GM21367 (cell line): ENCODE results near the gene CCDC150.
"Not testable (repeated sequence)": the region's sequence is repeated elsewhere in the genome, so short reads cannot be mapped to it uniquely, and the experiment has no call there.

ENCODE experiments used
- ATAC-seq: cut with Tn5 transposase; IDR thresholded peaks from one replicate; pipeline ENCODE4 v1.9.1; 2021; ENCODE audit not compliant: unreplicated experiment

CCDC150 gene

DNA sequence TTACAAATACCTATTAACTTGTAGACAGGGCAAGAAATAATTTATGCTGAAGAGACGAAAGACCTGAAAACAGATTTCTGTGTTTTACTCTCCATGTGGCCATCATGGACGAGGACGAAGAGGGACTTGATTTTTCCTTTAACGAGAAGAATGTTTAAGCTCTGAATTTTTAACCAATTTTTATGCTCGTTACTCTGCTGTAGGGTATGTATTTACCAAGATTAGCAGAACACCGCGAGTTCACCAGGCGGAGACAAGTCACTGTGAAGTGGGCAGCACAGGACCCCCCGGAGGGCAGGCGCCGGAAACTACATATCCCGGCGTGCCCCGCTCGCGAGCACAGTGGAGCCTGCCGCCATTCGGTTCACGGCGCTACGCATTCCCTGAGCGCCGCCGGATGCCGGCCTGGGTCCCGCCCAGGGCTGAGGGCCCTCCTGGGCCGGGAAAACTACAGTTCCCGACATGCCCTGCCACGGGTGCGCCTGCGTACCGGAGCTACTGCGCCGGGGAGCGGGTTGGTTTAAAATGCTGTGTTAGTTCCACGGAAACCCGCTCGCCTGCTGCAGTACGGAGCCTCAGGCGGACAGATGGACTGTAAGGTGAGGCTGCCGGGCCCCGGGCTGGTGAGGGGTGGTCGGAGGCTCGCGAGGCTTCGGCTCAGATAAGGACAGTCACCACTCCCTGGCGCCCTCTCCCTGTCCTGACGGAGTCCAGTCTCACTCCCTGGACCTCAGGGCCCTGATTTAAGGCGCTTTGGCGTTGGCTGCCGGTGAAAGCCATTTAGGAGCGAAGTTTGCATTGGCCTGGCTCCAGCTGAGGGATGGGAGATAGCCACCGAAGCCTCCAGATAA lies at the start of gene CCDC150:
Gene CCDC150 (plus strand): TSS at position 536 of the 851 bp plus-strand sequence. CDS start 52 bp downstream, at position 588.
- peak; percentile 100 for ATAC-seq

DNA sequence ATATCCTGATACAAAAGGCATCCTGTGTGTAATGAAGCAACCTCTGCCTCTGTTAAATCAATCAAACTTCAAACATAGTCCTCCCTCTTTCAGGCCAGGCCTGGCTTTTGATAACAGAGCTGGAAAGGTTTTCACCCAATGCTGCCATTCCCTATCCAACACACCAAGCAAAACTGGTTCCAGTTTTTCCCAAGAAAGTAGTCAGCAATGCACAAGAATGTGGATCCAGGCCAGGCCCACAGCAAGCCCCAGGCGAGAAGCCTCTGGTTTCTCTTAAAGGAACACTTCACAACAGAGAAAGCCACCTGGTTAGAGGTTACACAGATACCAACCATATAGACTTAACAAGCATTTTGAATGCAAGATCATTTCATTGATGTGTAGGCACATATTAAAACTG lies 49.2 kb upstream of the CCDC150 start:
- no peak for ATAC-seq

DNA sequence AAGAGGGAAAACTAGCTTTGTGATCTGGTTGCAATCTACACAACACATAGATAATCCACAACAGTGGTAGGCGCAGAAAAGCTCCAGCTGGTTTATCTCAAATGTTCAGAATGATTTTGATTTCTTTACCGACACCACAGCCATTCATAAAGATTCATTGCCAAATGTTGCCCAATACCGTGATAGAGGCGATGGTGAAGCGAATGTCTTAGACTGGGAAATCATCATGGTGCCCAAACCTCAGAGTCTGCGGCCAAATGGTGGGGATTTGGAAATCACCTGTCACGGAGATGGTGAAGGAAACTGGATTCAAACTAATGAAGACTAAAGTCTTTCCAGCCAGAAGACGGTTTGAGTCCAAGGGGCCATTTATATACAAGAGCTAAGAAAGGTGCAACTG lies 48.5 kb upstream of the CCDC150 start:
- no peak for ATAC-seq

DNA sequence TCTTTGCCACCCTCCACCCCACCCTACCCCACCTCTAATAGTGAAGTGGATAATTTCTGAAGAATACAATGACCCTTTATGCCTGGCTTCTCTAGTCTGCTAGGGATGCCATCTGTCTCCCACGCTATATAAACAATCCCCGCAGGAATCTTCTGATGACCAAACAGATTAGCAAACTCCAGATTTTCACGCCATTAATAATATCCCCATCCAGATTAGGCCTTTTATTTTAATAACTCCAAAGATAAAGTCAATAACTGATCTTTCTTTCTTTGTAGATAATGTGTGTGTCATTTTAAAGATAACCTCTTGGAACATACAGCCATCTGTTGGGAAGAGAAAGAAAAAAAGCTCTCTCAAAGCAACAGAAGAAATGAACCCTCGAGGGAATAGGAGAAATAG lies 47.9 kb upstream of the CCDC150 start:
- ATAC-seq, result no peak

DNA sequence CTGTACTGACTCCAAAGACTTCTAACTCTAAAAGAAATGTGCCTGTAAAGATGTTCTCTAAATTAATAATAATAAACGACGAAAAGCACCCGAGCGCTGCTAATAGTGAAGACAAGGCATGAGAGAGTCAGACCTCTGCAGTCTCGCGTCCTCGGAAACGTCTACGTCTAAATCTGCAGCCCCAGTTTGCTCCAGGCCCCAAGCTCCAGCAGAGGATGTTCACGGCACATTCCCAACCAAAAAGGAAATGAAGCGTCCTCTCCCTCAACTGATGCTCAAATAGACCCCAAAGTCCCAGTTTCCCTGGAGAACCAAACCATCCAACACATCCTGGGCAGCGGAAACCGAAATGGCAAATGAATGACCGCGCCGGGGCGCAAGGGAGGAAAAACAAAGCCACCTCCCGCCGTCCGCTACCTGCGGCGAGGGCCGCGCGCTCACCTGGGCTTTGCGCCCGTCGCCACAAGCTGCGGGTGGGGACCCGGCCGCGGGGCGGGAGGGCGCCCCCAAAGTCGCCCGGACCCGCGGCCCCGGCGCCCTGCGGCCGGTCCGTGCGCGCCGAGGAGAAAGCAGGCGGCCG lies 47.1 kb upstream of the CCDC150 start:
- peak; percentile 26 for ATAC-seq

DNA sequence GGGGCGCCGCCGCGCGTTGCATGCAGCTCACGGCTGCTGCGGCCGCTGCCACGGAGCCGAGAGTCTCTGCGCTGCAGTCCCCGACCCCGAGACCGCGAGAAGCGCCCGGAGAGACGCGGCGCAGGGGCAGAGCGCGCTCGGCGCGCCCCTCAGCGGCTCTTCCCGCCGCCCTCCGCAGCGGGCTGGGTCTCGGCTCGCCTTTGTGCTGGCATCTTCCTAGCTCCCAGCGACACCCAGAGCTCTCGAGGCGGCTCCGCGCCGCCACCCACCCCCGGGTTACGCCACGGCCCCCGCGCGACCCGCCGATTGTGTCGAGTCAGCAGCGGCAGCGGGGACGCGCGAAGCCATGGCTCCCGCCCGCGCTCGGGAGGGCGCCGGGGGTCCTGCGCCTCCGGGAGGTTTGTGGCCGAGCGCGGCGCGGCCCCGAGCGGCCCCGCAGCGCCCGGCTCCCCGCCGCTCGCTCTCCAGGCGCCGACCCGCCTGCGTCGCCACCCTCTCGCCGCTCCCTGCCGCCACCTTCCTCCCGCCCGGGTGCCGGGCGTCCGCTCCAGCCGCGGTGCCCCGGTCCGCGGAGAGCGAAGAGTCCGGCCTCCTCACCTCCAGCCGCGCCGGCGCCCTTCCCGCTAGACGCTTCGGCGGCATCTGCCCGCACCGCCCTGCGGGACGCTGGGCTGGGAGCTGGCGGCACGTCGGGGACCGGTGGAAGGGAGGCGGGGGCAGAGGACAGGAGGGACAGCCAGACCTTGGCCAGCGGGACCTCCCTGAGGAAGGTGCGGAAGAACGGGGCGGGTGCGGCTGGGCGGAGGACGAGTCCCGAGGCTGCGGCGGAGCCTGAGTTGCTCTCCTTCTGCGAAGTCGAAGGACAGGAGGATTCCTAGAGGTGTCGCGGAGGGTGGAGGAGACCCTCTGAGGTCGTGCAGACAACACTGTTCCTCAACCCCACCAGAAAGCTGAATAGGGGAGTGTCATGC lies 46.3 kb upstream of the CCDC150 start, which contains the start of gene HECW2:
Gene HECW2 (minus strand): TSS at position 644 of the 971 bp plus-strand sequence.
- peak; percentile 58 for ATAC-seq

DNA sequence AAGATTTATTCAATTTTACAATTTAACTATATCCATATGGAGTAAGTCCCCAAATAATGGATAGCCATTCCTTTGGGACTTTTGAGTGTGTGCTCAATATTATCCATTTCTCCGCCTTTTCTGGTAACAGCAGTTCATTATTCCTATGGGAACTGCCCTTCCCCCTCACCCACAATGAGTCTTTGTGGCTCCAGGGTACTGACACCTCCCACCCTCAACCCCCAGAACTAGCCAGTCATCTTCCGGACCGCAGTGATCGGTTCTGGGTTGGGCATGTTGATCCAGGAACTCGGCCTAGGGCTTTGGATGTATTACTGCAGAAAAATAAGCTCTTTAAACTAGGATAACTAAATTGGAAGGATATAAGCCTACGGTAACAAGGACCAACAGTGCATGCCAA lies 45.4 kb upstream of the CCDC150 start:
- no peak for ATAC-seq

DNA sequence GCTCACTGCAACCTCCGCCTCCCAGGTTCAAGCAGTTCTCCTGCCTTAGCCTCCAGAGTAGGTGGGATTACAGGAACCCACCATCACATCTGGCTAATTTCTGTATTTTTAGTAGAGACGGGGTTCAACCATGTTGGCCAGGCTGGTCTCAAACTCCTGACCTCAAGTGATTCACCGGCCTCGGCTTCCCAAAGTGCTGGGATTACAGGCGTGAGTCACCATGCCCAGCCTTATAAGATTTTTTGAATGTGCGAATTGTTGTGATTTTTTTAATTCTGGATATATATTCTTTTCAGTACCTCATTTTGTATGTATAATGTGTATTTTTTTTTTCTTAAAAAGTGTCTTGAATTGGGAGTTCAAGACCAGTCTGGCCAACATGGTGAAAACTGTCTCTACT lies 42.0 kb upstream of the CCDC150 start:
- ATAC-seq, result no peak

DNA sequence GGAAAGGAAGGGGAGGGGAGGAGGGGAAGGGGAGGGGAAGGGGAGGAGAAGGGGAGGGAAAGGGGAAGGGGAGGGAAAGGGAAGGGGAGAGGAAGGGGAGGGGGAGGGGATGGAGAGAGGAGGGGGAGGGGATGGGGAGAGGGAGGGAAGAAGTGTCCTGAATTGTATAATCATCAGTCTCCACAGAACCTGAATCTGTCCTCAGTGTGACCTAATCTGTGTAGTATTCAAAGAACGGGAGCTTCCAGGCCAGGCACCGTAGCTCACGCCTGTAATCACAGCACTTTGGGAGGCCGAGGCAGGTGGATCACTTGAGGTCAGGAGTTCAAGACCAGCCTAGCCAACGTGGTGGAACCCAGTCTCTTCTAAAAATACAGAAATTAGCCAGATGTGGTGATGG lies 41.1 kb upstream of the CCDC150 start:
- no peak for ATAC-seq

DNA sequence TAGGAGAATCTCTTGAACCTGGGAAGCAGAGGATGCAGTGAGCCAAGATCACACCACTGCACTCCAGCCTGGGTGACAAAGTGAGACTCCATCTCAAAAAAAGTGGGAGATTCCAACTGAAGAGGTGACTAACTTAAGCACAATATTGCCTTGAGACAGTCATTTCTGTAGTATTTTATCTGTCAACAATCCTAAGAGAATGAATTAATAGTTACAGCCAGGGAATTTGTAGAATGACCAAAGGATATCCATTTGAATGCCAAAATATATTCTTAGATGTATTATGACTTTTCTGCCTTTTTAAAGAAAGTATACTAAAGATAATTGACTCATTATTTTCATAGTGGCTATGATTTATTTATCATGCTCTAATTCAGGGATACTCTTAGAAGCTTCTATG lies 40.7 kb upstream of the CCDC150 start:
- no peak for ATAC-seq

DNA sequence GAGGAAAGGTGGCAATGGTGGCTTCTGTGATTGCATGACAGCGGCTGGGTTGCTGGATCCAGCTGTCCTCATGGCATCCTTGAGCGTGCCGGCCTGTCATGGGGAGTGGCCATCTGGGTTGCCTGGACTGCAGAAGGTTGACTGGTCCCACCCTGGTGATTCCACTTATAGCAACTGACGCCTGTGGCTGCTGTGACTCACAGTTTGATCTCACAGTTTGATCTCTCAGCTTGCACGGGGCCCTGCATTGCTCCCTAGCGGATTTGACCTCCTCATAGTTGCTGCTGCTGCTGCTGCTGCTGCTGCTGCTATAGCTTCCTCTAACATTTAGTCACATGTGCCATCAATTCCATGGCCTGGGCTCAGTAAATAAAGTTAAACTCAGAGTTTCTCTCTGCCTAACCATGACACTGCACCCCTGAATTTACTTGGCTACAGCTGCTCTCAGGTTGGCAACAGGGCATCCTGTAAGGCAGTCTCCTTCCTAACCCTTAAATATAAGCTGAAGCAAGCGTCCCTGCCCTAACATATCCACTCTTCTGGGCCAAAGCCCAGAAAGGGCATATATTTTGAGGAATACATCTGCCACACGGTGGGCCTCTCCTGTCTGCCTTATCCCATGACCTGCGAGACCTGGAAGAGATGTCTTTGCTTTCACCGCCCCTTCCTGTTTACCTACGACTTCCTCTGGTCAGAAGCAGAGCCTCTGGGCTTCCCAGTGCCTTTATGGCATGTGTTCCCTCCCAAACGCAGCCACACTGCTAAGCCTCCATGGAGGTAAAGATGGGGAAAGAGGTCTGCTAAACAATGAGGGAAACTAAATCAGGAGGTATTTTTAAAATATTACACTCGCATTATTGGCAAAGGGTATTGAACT lies 37.8 kb upstream of the CCDC150 start:
- no peak for ATAC-seq

DNA sequence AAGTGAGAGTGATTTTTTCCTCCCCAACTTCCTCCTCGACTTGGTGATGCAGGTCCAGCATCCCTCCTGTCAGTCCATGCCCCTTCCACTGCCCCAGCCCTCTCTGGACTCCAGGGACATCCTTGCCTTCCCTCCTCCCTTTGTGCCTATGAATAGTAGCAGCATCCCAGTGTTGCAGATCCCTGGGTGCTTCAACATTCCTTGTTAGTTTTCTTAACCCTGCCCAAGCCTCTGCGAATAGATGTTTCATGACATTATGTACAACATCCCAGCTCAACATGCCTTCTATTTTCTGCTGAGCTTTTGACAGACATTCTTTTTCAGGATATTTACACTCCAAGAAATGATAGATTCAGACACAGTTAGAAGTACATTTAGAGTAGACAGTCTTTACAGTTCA lies 35.3 kb upstream of the CCDC150 start:
- ATAC-seq, result no peak

DNA sequence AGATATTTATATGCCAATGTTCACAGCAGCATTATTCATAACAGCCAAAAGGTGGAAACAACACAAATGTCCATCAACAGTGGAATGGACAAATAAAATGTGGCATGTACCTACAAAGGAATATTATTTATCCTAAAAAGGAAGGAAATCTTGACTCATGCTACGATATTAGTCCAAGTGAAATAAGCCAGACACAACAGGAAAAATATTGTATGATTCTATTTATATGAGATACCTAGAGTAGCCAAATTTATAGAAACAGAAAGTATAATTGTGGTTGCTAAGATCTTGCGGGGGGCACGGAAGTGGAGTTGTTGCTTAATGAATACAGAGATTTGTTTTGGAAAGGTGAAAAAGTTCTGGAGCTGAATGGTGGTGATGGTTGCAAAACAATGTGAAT lies 33.0 kb upstream of the CCDC150 start:
- ATAC-seq, result no peak

DNA sequence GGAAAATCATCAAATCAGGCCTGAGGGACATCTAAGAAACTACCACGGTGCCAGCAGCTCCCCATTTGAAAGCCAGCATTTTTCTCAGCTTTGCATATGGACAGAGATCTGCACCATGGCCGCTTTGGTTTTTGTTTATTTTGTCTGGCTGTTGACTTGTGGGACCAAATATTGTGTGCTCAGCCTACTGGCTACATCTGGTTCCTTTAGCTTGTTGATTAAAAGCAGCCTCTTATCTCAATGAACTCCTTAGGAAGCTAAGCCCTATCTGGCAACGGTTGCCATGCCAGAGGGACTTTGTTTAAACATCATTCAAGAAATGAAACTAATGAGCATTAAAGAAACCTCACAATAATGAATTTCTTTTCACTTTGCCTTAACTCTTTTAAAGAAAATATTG lies 32.4 kb upstream of the CCDC150 start:
- ATAC-seq, result no peak

DNA sequence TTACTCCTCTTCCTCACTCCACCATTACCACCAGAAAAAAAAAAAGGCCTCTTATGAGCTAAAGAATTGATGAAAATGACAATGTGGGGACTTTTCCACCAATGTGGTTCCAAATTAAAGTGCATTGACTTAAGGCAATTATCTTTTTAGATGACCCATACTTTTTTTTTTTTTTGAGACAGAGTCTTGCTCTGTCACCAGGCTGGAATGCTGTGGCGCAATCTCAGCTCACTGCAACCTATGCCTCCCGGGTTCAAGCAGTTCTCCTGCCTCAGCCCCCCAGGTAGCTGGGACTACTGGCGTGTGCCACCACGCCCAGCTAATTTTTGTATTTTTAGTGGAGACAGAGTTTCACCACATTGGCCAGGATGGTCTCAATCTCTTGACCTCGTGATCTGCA lies 31.6 kb upstream of the CCDC150 start:
- not testable (repeated sequence) for ATAC-seq

DNA sequence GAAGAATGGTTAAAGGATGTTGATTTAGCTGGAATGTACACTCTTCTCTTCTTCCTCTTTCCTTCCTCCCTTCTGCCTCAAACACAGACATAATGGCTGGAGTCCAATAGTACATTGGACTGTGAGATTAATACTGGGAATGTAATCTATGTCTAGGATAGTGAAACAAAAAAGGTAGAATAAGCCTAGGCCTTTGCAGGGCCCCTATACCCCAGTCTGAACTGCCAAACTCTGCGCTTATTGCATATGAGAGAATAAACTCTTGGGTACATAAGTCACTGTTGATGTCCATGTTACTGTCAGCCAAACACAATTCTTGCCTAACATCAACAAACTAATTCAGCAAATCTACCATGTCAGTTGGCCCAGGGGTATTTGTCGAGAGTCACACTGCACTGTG lies 29.7 kb upstream of the CCDC150 start:
- no peak for ATAC-seq

DNA sequence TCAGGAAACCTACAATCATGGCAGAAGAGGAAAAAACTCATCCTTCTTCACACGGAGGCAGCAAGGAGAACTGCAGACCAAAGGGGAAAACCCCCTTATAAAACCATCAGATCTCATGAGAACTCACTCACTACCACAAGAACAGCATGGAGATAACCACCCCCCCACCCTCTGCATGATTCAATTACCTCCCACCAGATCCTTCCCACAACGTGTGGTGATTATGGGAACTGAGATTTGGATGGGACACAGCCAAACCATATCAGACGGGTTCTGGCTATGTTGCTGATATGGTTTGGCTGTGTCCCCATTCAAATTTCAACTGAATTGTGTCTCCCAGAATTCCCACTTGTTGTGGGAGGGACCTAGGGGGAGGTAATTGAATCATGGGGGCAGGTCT lies 28.7 kb upstream of the CCDC150 start:
- no peak for ATAC-seq

DNA sequence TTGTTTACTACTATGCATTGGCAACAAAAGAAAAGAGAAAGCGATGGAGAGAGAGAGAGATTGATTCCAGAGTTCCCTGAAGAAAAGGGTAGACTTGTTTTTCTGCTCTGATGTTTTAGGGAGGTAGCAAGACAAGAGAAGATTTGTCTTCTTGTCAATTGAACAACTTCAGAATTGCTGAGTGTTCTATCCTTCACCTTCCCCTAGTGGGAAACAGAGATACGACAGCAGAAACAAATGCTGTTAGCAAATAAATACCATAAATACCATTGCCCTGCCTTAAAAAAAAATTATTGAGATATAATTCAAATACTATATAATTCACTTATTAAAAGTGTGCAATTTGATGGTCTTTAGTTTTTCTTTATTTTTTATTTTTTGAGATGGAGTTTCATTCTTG lies 26.2 kb upstream of the CCDC150 start:
- ATAC-seq, result no peak

DNA sequence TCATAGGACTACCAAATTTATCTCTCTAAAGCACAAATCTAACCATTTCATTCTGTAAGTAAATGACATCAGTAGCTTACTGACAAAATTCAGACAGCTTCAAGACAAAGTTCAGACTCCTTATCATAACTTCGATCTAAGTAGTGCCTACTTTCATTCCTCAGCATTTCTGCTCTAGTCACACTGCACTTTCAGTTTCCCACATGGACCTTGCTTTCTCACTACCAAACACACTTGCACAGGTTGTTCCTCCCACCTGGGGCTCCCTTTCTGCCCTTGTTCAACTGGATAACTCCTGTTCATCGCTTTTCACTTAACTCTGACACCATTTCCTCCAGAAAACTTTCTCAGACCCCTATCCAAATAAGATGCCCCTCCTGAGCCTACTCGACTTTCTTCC lies 22.1 kb upstream of the CCDC150 start:
- no peak for ATAC-seq

DNA sequence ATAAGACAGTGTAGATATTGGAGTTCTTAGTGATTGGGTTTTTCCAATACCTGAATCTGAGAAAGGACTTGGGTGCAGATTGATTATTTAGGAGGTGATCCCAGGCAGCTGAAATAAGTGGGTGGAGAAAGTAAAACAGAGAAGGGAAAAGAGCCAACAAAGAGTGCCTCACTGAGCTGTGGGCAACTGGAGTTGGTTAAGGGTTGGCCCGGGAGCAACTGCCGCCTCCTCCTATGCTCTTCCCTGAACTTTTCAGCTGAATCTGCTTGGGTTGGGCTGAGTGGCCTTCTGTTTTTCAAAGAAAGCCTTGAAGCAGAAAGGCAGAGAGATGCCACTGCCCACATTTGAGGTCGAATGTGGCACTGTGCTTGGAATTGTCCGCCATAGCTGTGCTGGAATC lies 20.9 kb upstream of the CCDC150 start:
- ATAC-seq, result no peak
